ENCODE results near the gene CSTF3.

DNA sequence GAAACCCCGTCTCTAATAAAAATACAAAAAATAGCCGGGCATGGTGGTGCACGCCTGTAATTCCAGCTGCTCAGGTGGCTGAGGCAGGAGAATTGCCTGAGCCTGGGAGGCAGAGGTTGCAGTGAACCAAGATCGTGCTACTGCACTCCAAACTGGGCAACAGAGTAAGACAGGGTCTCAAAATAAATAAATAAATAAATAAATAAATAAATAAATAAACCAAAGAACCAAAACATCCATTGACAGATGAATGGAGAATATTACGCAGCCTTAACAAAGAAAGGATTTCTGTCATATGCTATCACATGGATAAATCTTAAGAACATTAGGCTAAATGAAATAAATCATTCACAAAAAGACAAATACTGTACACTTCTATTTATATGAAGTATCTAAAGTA lies 11.1 kb upstream of the CSTF3 start:
- TF ChIP-seq, protein P1, sequence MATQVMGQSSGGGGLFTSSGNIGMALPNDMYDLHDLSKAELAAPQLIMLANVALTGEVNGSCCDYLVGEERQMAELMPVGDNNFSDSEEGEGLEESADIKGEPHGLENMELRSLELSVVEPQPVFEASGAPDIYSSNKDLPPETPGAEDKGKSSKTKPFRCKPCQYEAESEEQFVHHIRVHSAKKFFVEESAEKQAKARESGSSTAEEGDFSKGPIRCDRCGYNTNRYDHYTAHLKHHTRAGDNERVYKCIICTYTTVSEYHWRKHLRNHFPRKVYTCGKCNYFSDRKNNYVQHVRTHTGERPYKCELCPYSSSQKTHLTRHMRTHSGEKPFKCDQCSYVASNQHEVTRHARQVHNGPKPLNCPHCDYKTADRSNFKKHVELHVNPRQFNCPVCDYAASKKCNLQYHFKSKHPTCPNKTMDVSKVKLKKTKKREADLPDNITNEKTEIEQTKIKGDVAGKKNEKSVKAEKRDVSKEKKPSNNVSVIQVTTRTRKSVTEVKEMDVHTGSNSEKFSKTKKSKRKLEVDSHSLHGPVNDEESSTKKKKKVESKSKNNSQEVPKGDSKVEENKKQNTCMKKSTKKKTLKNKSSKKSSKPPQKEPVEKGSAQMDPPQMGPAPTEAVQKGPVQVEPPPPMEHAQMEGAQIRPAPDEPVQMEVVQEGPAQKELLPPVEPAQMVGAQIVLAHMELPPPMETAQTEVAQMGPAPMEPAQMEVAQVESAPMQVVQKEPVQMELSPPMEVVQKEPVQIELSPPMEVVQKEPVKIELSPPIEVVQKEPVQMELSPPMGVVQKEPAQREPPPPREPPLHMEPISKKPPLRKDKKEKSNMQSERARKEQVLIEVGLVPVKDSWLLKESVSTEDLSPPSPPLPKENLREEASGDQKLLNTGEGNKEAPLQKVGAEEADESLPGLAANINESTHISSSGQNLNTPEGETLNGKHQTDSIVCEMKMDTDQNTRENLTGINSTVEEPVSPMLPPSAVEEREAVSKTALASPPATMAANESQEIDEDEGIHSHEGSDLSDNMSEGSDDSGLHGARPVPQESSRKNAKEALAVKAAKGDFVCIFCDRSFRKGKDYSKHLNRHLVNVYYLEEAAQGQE (IDR thresholded peaks at IDR 0.05; ENCODE audit: borderline replicate concordance): no peak
- TF ChIP-seq, protein P2, sequence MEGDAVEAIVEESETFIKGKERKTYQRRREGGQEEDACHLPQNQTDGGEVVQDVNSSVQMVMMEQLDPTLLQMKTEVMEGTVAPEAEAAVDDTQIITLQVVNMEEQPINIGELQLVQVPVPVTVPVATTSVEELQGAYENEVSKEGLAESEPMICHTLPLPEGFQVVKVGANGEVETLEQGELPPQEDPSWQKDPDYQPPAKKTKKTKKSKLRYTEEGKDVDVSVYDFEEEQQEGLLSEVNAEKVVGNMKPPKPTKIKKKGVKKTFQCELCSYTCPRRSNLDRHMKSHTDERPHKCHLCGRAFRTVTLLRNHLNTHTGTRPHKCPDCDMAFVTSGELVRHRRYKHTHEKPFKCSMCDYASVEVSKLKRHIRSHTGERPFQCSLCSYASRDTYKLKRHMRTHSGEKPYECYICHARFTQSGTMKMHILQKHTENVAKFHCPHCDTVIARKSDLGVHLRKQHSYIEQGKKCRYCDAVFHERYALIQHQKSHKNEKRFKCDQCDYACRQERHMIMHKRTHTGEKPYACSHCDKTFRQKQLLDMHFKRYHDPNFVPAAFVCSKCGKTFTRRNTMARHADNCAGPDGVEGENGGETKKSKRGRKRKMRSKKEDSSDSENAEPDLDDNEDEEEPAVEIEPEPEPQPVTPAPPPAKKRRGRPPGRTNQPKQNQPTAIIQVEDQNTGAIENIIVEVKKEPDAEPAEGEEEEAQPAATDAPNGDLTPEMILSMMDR (IDR thresholded peaks at IDR 0.05; ENCODE audit: poor library complexity, severe bottlenecking): no peak
- TF ChIP-seq SMC3 (conservative IDR thresholded peaks at IDR 0.05; ENCODE audit: poor library complexity): no peak
- TF ChIP-seq RAD21 (conservative IDR thresholded peaks at IDR 0.05): no peak
- no peak for TF ChIP-seq EZH2 (IDR thresholded peaks at IDR 0.05; ENCODE audit: borderline replicate concordance, insufficient read depth, low read length, poor library complexity, severe bottlenecking)
- no peak for TF ChIP-seq EP300 (conservative IDR thresholded peaks at IDR 0.05; ENCODE audit: poor library complexity, severe bottlenecking)
- no peak for TF ChIP-seq POLR2AphosphoS5 (IDR thresholded peaks at IDR 0.05)
- TF ChIP-seq TAF1 (IDR thresholded peaks at IDR 0.05; ENCODE audit: low read depth): no peak
